CD14-positive monocyte (primary cell): ENCODE measurements around the gene XIRP1. TPM values are rescaled to one million over a fixed set of nuclear protein-coding genes. Genes with fewer than 3 reads are reported as not detected.

Experiments used
- DNase-seq, 3 donors: peaks; one replicate each; pipeline ENCODE4 v3.0.0-alpha.2; 2011 to 2022
- H2AFZ ChIP-seq: 2 replicates; pipeline ENCODE4 v1.6.0; 2012; ENCODE audit warnings: mild to moderate bottlenecking, low read depth, low read length, inconsistent platforms; ENCODE audit not compliant: insufficient read depth, poor library complexity, severe bottlenecking
- H3K27ac ChIP-seq, 2 donors: 1 replicate in 1 of 2; 2 replicates in 1 of 2; pipeline ENCODE4 v1.5.1; 2012 to 2013; ENCODE audit warnings: low read length in 2 of 2, control low read depth in 1 of 2, inconsistent platforms in 1 of 2, low read depth in 1 of 2, mild to moderate bottlenecking in 1 of 2
- H3K27me3 ChIP-seq, 2 donors: one replicate each; pipeline versions ENCODE4 v1.6.0 to v1.6.1; 2011 to 2013; ENCODE audit warnings: low read length in 2 of 2; ENCODE audit not compliant: control insufficient read depth in 2 of 2, insufficient read depth in 2 of 2
- H3K36me3 ChIP-seq, 2 donors: replicated peaks in 1 of 2; 1 replicate in 1 of 2; 2 replicates in 1 of 2; pipeline versions ENCODE4 v1.5.1 to v1.6.1; 2012 to 2013; ENCODE audit warnings: low read length in 2 of 2, control low read depth in 1 of 2, inconsistent platforms in 1 of 2, mild to moderate bottlenecking in 1 of 2; ENCODE audit not compliant: insufficient read depth in 2 of 2, control insufficient read depth in 1 of 2
- H3K4me1 ChIP-seq, 2 donors: 1 replicate in 1 of 2; 2 replicates in 1 of 2; pipeline versions ENCODE4 v1.5.1 to v1.6.1; 2012 to 2013; ENCODE audit warnings: low read length in 2 of 2, control low read depth in 1 of 2, inconsistent platforms in 1 of 2, mild to moderate bottlenecking in 1 of 2, moderate library complexity in 1 of 2; ENCODE audit not compliant: insufficient read depth in 2 of 2, control insufficient read depth in 1 of 2
- H3K4me2 ChIP-seq: replicated peaks from 2 replicates; pipeline ENCODE3; 2012; ENCODE audit warnings: low read length, moderate library complexity, mild to moderate bottlenecking; ENCODE audit not compliant: poor library complexity, severe bottlenecking; ENCODE audit errors: extremely low read depth
- H3K4me3 ChIP-seq, 3 experiments: fragments of 200-600 bp in 1 of 3; sonication (generic) in 1 of 3; replicated peaks in 1 of 3; 1 replicate in 2 of 3; 2 replicates in 1 of 3; pipeline ENCODE4 v1.5.1; 2011 to 2013; ENCODE audit warnings: low read length in 3 of 3, mild to moderate bottlenecking in 3 of 3, control low read depth in 2 of 3, low read depth in 2 of 3, inconsistent platforms in 1 of 3, moderate library complexity in 1 of 3
- H3K79me2 ChIP-seq: 2 replicates; pipeline ENCODE4 v1.6.0; 2012; ENCODE audit warnings: mild to moderate bottlenecking, control low read depth, inconsistent platforms, low read length, moderate library complexity; ENCODE audit not compliant: insufficient read depth
- H3K9ac ChIP-seq: 2 replicates; pipeline ENCODE4 v1.6.0; 2017; ENCODE audit warnings: low read length, mild to moderate bottlenecking; ENCODE audit not compliant: insufficient read depth, poor library complexity, severe bottlenecking
- H3K9me3 ChIP-seq, 2 donors: replicated peaks in 1 of 2; 1 replicate in 1 of 2; 2 replicates in 1 of 2; pipeline versions ENCODE4 v1.5.1 to v1.6.1; 2012 to 2013; ENCODE audit warnings: low read length in 2 of 2, control low read depth in 1 of 2; ENCODE audit not compliant: control insufficient read depth in 1 of 2, insufficient read depth in 1 of 2
- H4K20me1 ChIP-seq: 2 replicates; pipeline ENCODE4 v1.6.0; 2012; ENCODE audit warnings: mild to moderate bottlenecking, low read length, control low read depth, moderate library complexity; ENCODE audit not compliant: insufficient read depth
- H3K27ac Mint-ChIP-seq, 7 donors: one replicate each; pipeline ENCODE4 v1.8.0; 2020; ENCODE audit warnings: mild to moderate bottlenecking in 7 of 7, mixed read lengths in 7 of 7, moderate library complexity in 6 of 7, inconsistent platforms in 2 of 7
- H3K27me3 Mint-ChIP-seq, 3 donors: one replicate each; pipeline ENCODE4 v1.8.0; 2021 to 2022; ENCODE audit warnings: low read depth in 3 of 3, mild to moderate bottlenecking in 3 of 3, mixed read lengths in 3 of 3, moderate library complexity in 3 of 3, inconsistent platforms in 1 of 3
- H3K36me3 Mint-ChIP-seq, 2 donors: one replicate each; pipeline ENCODE4 v1.8.0; 2020; ENCODE audit warnings: mixed read lengths in 2 of 2, inconsistent platforms in 1 of 2, mild to moderate bottlenecking in 1 of 2
- H3K4me1 Mint-ChIP-seq: one replicate; pipeline ENCODE4 v1.8.0; 2020; ENCODE audit warnings: mild to moderate bottlenecking, mixed read lengths
- H3K4me3 Mint-ChIP-seq, 2 donors: one replicate each; pipeline ENCODE4 v1.8.0; 2020; ENCODE audit warnings: mild to moderate bottlenecking in 2 of 2, mixed read lengths in 2 of 2, moderate library complexity in 1 of 2
- H3K9me3 Mint-ChIP-seq, 7 donors: one replicate each; pipeline ENCODE4 v1.8.0; 2020 to 2022; ENCODE audit warnings: mixed read lengths in 7 of 7, mild to moderate bottlenecking in 6 of 7, moderate library complexity in 6 of 7, inconsistent platforms in 2 of 7
- CTCF ChIP-seq: fragments of 200-600 bp; IDR thresholded peaks from one replicate; pipeline ENCODE4 v1.8.0; 2022; ENCODE audit warnings: antibody characterized with exemption, mild to moderate bottlenecking
- WGBS: methylation state at CpG from one replicate; pipeline ENCODE4 v1.1.5; 2013; ENCODE audit warnings: missing lambda C conversion rate; ENCODE audit not compliant: insufficient coverage; 5-methylcytosine and 5-hydroxymethylcytosine counted together
- intact Hi-C, 2 donors: fragments of 100-400 bp; cut with micrococcal nuclease; formaldehyde crosslinking; loops; one replicate each; pipeline versions ENCODE4 v1.15.0 to v1.15.1; 2023
- polyA plus RNA-seq, 3 donors: library from polyadenylated mRNA; depleted of rRNA in 1 of 3; unstranded in 2 of 3; stranded (reverse) in 1 of 3; fragments of 300-500 nt in 2 of 3; fragments of >200 nt in 1 of 3; fragmentation: Illumina TruSeq in 2 of 3; gene quantifications; 1 replicate in 2 of 3; 2 replicates in 1 of 3; pipeline ENCODE4 v1.2.3, GENCODE V29; 2012 to 2021

XIRP1 gene
- polyA plus RNA-seq, 3 donors = not detected

GRCh38 chr3:39177708-39178332 is 14.6 kb downstream of the XIRP1 start:
- Mint-ChIP-seq H3K4me1 (peaks cover 31% of the 10 kb centered on the region), H3K36me3 (peaks cover 3 to 10% of the 10 kb centered on the region in 2 donors), H3K27me3 (peaks cover 17 to 19% (median 19%) of the 10 kb centered on the region in 3 donors), H3K4me3 (peak overlapping the region; percentile 71 to 92), H3K9me3 (peaks cover 0 to 4% (median 0%) of the 10 kb centered on the region in 7 donors), H3K27ac (peak overlapping the region; percentile 70 to 95 (median 93))
- Histone ChIP-seq H3K79me2 (no peaks in the 10 kb centered on the region), H3K9ac (peak overlapping the region; percentile 43), H3K36me3 (no peaks in the 10 kb centered on the region), H3K4me3 (peak overlapping the region; percentile 41 to 79 (median 76)), H3K27ac (peak overlapping the region; percentile 54 to 77), H3K9me3 (no peaks in the 10 kb centered on the region), H3K4me1 (peaks cover 24 to 31% of the 10 kb centered on the region in 2 donors), H4K20me1 (no peaks in the 10 kb centered on the region), H3K27me3 (peaks cover 5 to 8% of the 10 kb centered on the region in 2 donors), H2AFZ (peak overlapping the region; percentile 54), H3K4me2 (peak overlapping the region; percentile 86)
- DNase-seq = peak; percentile 72 to 94 (median 79)
- WGBS = 0% methylated on average over 9 of the region's 32 CpGs
- intact Hi-C loops = loop anchor here (5.0 kb wide), 2 partner anchors 36 to 71 kb away; partner anchors contain the start of genes GORASP1 (in 1 of the 2) and TTC21A (in 1 of the 2)
- TF ChIP-seq CTCF = no peak

- DNase-seq = no peak
- TF ChIP-seq CTCF = no peak
- Histone ChIP-seq H3K9ac (no peak overlapping the region), H3K4me2 (no peak overlapping the region), H4K20me1 (no peaks in the 10 kb centered on the region), H3K27me3 (peaks cover 5 to 8% of the 10 kb centered on the region in 2 donors), H3K9me3 (no peaks in the 10 kb centered on the region), H3K27ac (no peak overlapping the region), H3K79me2 (no peaks in the 10 kb centered on the region), H3K36me3 (no peaks in the 10 kb centered on the region), H3K4me1 (peaks cover 22 to 29% of the 10 kb centered on the region in 2 donors), H2AFZ (no peak overlapping the region), H3K4me3 (no peak overlapping the region)
- peaks cover 15 to 19% (median 18%) of the 10 kb centered on the region in 3 donors for H3K27me3 Mint-ChIP-seq
- H3K4me1 Mint-ChIP-seq = peaks cover 28% of the 10 kb centered on the region
- intact Hi-C loops = loop anchor here (5.0 kb wide), 2 partner anchors 34 to 69 kb away; partner anchors contain the start of genes GORASP1 (in 1 of the 2) and TTC21A (in 1 of the 2)
- H3K4me3 Mint-ChIP-seq = no peak overlapping the region
- peaks cover 3 to 10% of the 10 kb centered on the region in 2 donors for H3K36me3 Mint-ChIP-seq
- peaks cover 0 to 4% (median 0%) of the 10 kb centered on the region in 7 donors for H3K9me3 Mint-ChIP-seq
- H3K27ac Mint-ChIP-seq = peak overlapping the region in 5 of 7 donors; percentile 1 to 81 (median 46)
- WGBS = 95% methylated on average over 6 of the region's 6 CpGs
These were observed 16.2 kb downstream of the XIRP1 start for GRCh38 chr3:39176025-39176714.
